DOHH2 (cell line): ENCODE data around the gene GATA2.

ENCODE experiments used
- H3F3A ChIP-seq: fragments of 200-600 bp; sonication (generic), shearing (Covaris generic); 2 replicates; pipeline ENCODE4 v1.6.0; 2016; ENCODE audit warnings: antibody characterized with exemption, mild to moderate bottlenecking; ENCODE audit not compliant: control insufficient read depth, insufficient read depth
- H3K27ac ChIP-seq: fragments of 200-600 bp; sonication (generic); 2 replicates; pipeline ENCODE4 v1.5.1; 2014; ENCODE audit warnings: low read depth, mild to moderate bottlenecking, low read length, moderate library complexity
- H3K27me3 ChIP-seq: fragments of 200-600 bp; sonication (generic); 2 replicates; pipeline ENCODE4 v1.6.1; 2014; ENCODE audit warnings: mild to moderate bottlenecking, low read length, mixed read lengths; ENCODE audit not compliant: control insufficient read depth
- H3K36me3 ChIP-seq: fragments of 200-600 bp; sonication (generic); 2 replicates; pipeline ENCODE4 v1.6.1; 2014; ENCODE audit warnings: mild to moderate bottlenecking, low read length, moderate library complexity, mixed read lengths; ENCODE audit not compliant: control insufficient read depth
- H3K4me1 ChIP-seq: fragments of 200-600 bp; sonication (generic); 2 replicates; pipeline ENCODE4 v1.6.1; 2014; ENCODE audit warnings: mild to moderate bottlenecking, low read length, mixed read lengths; ENCODE audit not compliant: control insufficient read depth
- H3K4me2 ChIP-seq: fragments of 200-600 bp; sonication (generic); 2 replicates; pipeline ENCODE4 v1.6.0; 2014; ENCODE audit warnings: mild to moderate bottlenecking, low read length, moderate library complexity
- H3K4me3 ChIP-seq: fragments of 200-600 bp; sonication (generic); 2 replicates; pipeline ENCODE4 v1.5.1; 2014; ENCODE audit warnings: mild to moderate bottlenecking, low read length, mixed read lengths
- H3K79me2 ChIP-seq: fragments of 200-600 bp; sonication (generic); 2 replicates; pipeline ENCODE4 v1.6.1; 2014; ENCODE audit warnings: mild to moderate bottlenecking, low read length, mixed read lengths; ENCODE audit not compliant: control insufficient read depth
- H3K9me2 ChIP-seq: fragments of 200-600 bp; sonication (generic); replicated peaks from 2 replicates; pipeline ENCODE4 v1.6.1; 2014; ENCODE audit warnings: mild to moderate bottlenecking, low read length, mixed read lengths; ENCODE audit not compliant: control insufficient read depth
- H3K9me3 ChIP-seq: fragments of 200-600 bp; sonication (generic); 2 replicates; pipeline ENCODE4 v1.6.1; 2014; ENCODE audit warnings: antibody characterized with exemption, low read length, mixed read lengths; ENCODE audit not compliant: control insufficient read depth, insufficient read depth
- H4K20me1 ChIP-seq: fragments of 200-600 bp; sonication (generic); 2 replicates; pipeline ENCODE4 v1.6.0; 2014; ENCODE audit warnings: low read depth, mild to moderate bottlenecking, antibody characterized with exemption, low read length, moderate library complexity; ENCODE audit not compliant: control insufficient read depth, insufficient read depth
- CTCF ChIP-seq: fragments of 200-600 bp; sonication (generic); IDR thresholded peaks from one replicate; pipeline ENCODE4 v1.5.1; 2014; ENCODE audit warnings: antibody characterized with exemption, mild to moderate bottlenecking, low read depth, low read length; ENCODE audit not compliant: poor library complexity, severe bottlenecking
- EZH2phosphoT487 ChIP-seq: fragments of 200-600 bp; sonication (generic); IDR thresholded peaks from 2 replicates; pipeline ENCODE4 v1.6.1; 2017; ENCODE audit warnings: borderline replicate concordance, mild to moderate bottlenecking, antibody characterized with exemption, low read length, moderate library complexity, mixed read lengths

The GATA2 gene

GRCh38 chr3:128489674-128489926 lies 3.4 kb downstream of the GATA2 start:
- Histone ChIP-seq H4K20me1 (no peaks in the 10 kb centered on the region), H3K9me2 (no peaks in the 10 kb centered on the region), H3K9me3 (no peaks in the 10 kb centered on the region), H3K27me3 (peaks cover 95% of the 10 kb centered on the region), H3K36me3 (no peaks in the 10 kb centered on the region), H3F3A (no peaks in the 10 kb centered on the region), H3K4me2 (no peak overlapping the region), H3K4me3 (no peak overlapping the region), H3K79me2 (no peaks in the 10 kb centered on the region), H3K27ac (no peak overlapping the region), H3K4me1 (no peaks in the 10 kb centered on the region)
- no peak for TF ChIP-seq CTCF
- TF ChIP-seq EZH2phosphoT487, result no peak

GRCh38 chr3:128488991-128489673 lies 3.9 kb downstream of the GATA2 start:
- H3K4me1 ChIP-seq, result no peaks in the 10 kb centered on the region

GRCh38 chr3:128488636-128488990 lies 4.4 kb downstream of the GATA2 start:
- Histone ChIP-seq H3K9me3 (no peaks in the 10 kb centered on the region), H3K4me1 (no peaks in the 10 kb centered on the region), H3K79me2 (no peaks in the 10 kb centered on the region), H3K36me3 (no peaks in the 10 kb centered on the region), H3F3A (no peaks in the 10 kb centered on the region), H3K27me3 (peaks cover 96% of the 10 kb centered on the region), H3K4me2 (no peak overlapping the region), H4K20me1 (no peaks in the 10 kb centered on the region), H3K27ac (no peak overlapping the region), H3K9me2 (no peaks in the 10 kb centered on the region), H3K4me3 (no peak overlapping the region)
- no peak for TF ChIP-seq CTCF
- no peak for TF ChIP-seq EZH2phosphoT487

More at GRCh38 chr3:128488991-128489673, 3.9 kb downstream of the GATA2 start:
- Histone ChIP-seq H3K79me2 (no peaks in the 10 kb centered on the region), H3K9me2 (no peaks in the 10 kb centered on the region), H3F3A (no peaks in the 10 kb centered on the region), H3K4me3 (no peak overlapping the region), H3K9me3 (no peaks in the 10 kb centered on the region), H4K20me1 (no peaks in the 10 kb centered on the region), H3K4me2 (no peak overlapping the region), H3K27ac (no peak overlapping the region), H3K27me3 (peaks cover 96% of the 10 kb centered on the region), H3K36me3 (no peaks in the 10 kb centered on the region)
- TF ChIP-seq EZH2phosphoT487, result no peak
- no peak for TF ChIP-seq CTCF
